HG03175 (cell line): ENCODE data around the gene CACFD1.

ENCODE experiments used
- ATAC-seq: cut with Tn5 transposase; IDR thresholded peaks from one replicate; pipeline ENCODE4 v1.9.1; 2021; ENCODE audit warnings: mild to moderate bottlenecking, moderate library complexity; ENCODE audit not compliant: unreplicated experiment

The CACFD1 gene

DNA sequence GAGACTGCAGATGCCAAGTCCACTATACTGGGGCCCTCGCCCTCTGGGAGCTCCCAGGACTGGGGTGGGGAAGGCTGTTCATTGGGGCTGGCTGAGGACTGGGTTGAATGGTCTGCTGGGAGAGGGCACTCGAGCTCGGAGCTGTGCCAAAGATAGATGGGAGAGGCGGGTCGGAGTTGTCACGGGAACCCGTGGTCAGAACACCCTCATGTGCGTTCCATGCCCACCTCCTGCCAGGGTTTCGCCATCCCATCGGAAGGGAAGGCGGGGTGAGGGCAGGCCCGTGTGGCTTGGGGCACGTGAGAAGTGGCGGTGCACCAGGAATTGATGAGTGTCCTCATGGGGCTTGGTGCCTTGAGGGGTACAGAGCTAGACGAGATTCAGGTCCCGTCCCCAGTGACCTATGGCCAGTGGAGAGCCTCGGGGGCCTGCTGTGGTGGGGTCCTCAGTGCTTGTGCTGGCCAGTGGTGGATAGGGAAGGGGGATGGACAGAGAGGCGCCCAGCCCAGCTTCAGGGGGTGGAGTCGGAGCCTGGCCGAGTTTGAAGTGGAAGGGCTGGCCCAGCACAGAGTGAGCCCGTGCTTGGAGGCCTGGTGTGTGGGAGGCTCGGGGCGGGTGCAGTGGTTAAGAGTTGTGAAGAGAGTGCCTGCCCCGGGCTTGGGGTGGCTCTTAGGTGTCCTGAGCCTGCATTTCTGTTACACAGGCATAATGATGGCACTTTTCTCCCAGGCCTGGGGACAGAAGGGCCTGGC lies 4.3 kb downstream of the CACFD1 start:
- no peak for ATAC-seq

GRCh38 chr9:133464638-133465037 lies 4.9 kb downstream of the CACFD1 start:
- ATAC-seq = no peak

GRCh38 chr9:133465984-133466383 lies 6.2 kb downstream of the CACFD1 start:
- ATAC-seq = no peak

GRCh38 chr9:133467101-133467500 lies 7.3 kb downstream of the CACFD1 start:
- ATAC-seq = no peak

GRCh38 chr9:133468374-133468773 lies 8.6 kb downstream of the CACFD1 start:
- ATAC-seq = no peak

DNA sequence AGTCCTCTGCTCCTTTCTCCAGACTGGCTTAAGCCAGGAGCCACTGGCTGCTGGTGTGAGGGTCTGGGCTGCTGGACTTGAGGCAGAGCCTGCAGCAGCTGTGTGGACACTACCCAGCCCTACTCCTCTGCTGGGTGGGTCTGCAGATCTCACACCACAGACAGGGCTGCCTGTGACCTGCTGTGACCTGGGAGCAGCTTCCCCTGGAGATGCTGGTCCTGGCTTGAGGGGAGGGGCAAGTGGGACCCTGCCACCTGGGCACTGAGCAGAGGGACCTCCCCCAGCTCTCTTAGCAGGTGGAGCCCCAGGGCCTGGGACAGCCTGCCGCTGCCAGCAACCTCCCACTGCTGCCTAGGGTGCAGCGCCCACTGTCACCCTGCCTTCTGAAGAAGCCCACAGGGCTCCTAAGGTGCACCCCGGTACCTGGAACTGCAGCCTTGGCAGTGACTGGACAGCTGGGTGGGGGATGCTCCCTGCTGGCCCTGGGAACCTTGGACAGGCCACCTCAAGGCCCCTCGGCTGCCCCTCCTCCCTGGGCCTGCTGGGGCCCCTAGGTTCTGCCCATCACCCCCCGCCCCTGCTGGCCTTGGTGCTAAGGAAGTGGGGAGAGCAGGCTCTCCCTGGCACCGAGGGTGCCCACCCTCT lies 9.1 kb downstream of the CACFD1 start:
- no peak for ATAC-seq

DNA sequence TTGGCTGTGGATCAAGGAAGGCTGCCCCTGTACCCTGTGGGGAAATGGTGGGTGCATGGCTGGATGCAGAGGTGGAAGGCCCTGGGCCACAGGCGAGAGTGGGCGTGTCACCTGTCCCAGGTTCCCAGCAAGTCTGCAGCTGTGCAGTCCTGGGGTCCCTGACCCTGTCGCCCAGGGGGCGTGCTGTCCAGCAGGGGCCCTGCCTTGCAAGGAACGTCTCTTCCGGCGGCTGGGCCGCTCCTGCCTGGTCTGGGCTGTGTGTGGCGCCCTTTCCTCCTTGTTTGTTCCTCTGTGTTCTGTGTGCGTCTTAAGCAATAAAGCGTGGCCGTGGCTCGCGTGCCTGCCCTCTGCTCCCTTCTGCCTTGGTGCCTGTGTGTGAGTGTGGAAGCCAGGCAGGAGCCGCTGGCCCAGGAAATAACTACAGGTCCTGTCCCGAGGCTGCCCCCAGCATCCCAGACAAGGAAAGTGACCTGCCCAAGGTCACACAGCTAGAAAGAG lies 10.7 kb downstream of the CACFD1 start:
- no peak for ATAC-seq

DNA sequence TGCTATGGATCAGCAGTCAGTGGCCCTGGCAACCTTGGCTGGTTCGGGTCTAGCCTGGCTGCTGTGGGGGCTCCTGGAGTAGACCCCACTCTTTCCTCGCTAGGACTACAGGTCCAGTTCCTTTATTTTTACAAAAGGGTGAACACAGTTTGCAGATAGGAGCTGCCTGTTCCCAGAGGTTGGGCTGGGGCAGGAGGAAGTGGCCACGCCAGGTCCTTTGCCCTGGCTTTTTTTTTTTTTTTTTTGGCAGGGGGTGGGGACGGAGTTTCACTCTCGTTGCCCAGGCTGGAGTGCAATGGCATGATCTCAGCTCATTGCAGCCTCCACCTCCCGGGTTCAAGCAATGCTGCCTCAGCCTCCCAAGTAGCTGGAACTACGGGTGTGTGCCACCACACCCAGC lies 11.2 kb downstream of the CACFD1 start:
- no peak for ATAC-seq

DNA sequence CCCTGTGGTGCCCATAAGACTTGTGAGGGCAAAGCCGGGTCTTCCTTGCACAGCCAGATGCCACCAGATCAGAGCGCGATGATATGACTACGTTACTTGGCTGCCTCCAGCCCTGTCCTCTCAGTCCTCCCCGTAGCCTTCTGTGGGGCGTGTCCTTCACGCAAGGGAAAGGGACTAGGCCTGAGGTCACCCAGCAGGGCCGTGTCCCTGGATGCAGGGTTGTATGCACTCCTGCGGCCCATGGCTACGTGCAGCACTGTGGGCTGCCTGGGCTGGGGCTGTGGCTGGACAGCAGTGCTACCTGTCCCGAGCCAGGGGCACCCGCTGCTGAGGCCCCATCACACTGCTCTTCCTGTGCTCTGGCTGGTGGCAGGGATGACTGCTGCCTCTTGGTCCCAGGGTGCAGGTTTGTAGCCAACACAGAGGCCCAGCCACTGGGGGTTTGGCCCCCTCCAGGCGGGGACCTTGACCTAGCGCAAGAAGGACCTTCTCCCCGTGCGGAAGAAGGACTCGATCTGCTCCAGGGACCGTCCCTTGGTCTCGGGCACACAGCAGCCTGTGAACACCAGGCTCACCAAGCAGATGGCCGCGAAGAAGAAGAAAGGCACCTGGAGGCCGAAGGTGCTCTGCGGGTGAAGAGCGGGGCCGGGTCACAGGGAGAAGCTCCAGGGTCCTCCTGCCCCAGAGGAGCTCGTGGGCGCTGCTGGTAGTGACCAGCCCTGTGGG lies 11.9 kb downstream of the CACFD1 start:
- ATAC-seq = no peak

- no peak for ATAC-seq
These were observed 12.5 kb downstream of the CACFD1 start for GRCh38 chr9:133472277-133472645.

GRCh38 chr9:133472753-133473378 lies 13.1 kb downstream of the CACFD1 start:
- ATAC-seq = no peak

DNA sequence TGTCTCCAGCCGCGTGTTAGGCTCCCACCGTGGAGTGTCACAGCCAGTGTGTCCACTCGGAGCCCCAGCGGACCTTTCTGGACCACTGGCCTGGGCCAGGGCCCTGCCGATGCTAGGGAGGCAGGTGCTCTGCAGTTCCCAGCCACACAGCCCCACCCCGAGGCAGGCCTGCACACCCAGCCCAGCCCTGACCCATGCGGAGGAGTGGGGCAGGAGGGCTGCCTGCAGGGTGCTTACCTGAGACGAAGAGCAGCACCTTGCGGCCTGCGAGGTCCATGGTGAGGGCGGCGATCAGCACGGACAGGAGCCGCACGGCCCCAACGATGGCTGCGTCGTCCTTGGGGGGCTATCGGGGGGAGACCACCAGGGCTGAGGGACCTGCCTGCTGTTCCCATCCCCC lies 14.0 kb downstream of the CACFD1 start:
- no peak for ATAC-seq

- no peak for ATAC-seq
These were observed 14.4 kb downstream of the CACFD1 start for GRCh38 chr9:133474215-133474614.

DNA sequence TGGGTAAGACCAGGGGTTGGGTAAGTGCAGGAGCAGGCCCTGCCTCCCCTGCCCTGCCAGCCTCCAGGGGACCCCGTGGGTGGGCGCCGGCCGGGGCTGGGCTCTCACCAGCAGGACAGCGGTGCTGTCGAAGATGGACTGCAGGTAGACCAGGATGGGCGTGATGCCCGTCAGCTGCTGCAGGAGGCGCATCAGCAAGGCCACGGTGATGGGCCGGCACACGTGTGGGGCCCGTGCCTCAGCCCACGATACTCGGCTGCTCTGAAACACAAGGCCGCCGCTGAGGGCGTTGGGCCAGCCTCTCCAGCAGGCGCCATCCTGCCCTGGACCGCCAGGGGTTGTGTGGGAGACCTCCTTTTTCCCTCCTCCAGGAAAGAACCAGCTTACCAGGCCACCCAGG lies 15.1 kb downstream of the CACFD1 start:
- ATAC-seq = no peak

GRCh38 chr9:133475292-133476012 lies 15.7 kb downstream of the CACFD1 start:
- ATAC-seq = no peak

GRCh38 chr9:133476036-133476931 lies 16.5 kb downstream of the CACFD1 start:
- ATAC-seq = no peak

- ATAC-seq = no peak
These were observed 17.2 kb downstream of the CACFD1 start for GRCh38 chr9:133476941-133477340.

- ATAC-seq = no peak
These were observed 17.7 kb downstream of the CACFD1 start for GRCh38 chr9:133477461-133477860.

- ATAC-seq = peak; percentile 40
These were observed 18.4 kb downstream of the CACFD1 start for GRCh38 chr9:133477992-133478850.
